Spleen (tissue), 7 donors: ENCODE results near the gene ATP5PB.

Experiments
- CTCF ChIP-seq, 11 experiments: fragments of 200-600 bp in 7 of 11; fragments of 450-650 bp in 4 of 11; sonication (generic) in 4 of 11; IDR thresholded peaks in 8 of 11; conservative IDR thresholded peaks in 3 of 11; 1 replicate in 7 of 11; 2 replicates in 4 of 11; pipeline versions ENCODE4 v1.4.0 to v1.8.0; 2016 to 2021; ENCODE audit warnings: antibody characterized with exemption in 11 of 11, inconsistent platforms in 4 of 11, mild to moderate bottlenecking in 1 of 11
- POLR2AphosphoS5 ChIP-seq, 3 donors: sonication (generic); formaldehyde crosslinking; IDR thresholded peaks; one replicate each; pipeline ENCODE4 v1.5.1; 2017; ENCODE audit warnings: antibody characterized with exemption in 3 of 3
- donor health status: DM: no; HTN: no; CAD: no; lungs with moderate emphysema.
- donor health status: DM: no; HTN: no; CAD: no.
- donor health status: DM: no; HTN: no; CAD: no.

- no peak for TF ChIP-seq POLR2AphosphoS5 (IDR thresholded peaks at IDR 0.05)
- no peak for TF ChIP-seq CTCF (IDR thresholded peaks at IDR 0.05 in 8 of 11, conservative IDR thresholded peaks at IDR 0.05 in 3 of 11)
These were observed 21.3 kb downstream of the ATP5PB start for GRCh38 chr1:111470596-111470995.
